GM10248 (cell line): ENCODE data around the gene SLC1A1.
"Not testable (repeated sequence)": the region's sequence is repeated elsewhere in the genome, so short reads cannot be mapped to it uniquely, and the experiment has no call there.

Experiments
- CTCF ChIA-PET: fragments of 300-600 bp; sonication (Branson Sonifier 250); formaldehyde crosslinking; extraction: SDS; loops from one replicate; lab custom pipeline; 2021; ENCODE audit warnings: antibody characterized with exemption; lab: Yijun Ruan, JAX
- POLR2A ChIA-PET: fragments of 350-650 bp; sonication (Branson Sonifier 250); formaldehyde crosslinking; extraction: SDS; loops from one replicate; lab custom pipeline; 2020; ENCODE audit warnings: antibody characterized with exemption; lab: Yijun Ruan, JAX
- DNase-seq: peaks from one replicate; pipeline ENCODE4 v3.0.0; 2012; ENCODE audit errors: extremely low spot score
- CTCF ChIP-seq: IDR thresholded peaks from 2 replicates; pipeline ENCODE4 v1.5.1; 2012; ENCODE audit warnings: mild to moderate bottlenecking, low read depth; ENCODE audit errors: extremely low read depth, missing control alignments, control extremely low read depth

Gene SLC1A1

GRCh38 chr9:4515958-4516375 lies 25.7 kb downstream of the SLC1A1 start:
- no peak for TF ChIP-seq CTCF
- POLR2A ChIA-PET: no interaction called here
- CTCF ChIA-PET: interaction anchor here (0.9 to 1.7 kb wide), 6 partner anchors 10 to 30 kb away, joined by 3 to 7 read pairs (median 4); no protein-coding TSS in a partner anchor
- peak; percentile 29 for DNase-seq

GRCh38 chr9:4517274-4517673 lies 27.0 kb downstream of the SLC1A1 start:
- ChIA-PET POLR2A (no interaction called here), CTCF (interaction anchor here (1.3 to 1.7 kb wide), 2 partner anchors 10 to 23 kb away, joined by 3 read pairs; no protein-coding TSS in a partner anchor)
- TF ChIP-seq CTCF: no peak
- DNase-seq: no peak

DNA sequence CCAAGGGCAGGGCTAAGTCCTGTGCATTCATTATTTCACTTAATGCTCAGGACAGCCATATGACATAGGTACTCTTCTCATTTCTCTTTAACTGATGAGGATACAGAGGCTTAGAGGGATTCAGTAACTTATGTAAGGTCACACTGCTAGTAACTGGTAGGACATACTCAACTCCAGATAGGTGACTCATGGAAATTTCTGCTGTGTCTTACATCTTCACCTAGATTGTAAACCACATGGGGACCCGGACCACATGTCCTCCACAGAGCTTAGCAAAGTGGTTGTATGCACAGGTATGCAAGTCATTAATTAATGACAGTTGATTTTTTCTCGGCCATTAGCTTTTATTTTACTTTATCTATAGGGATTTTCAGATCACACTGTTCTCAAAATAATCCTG lies 29.3 kb downstream of the SLC1A1 start:
- DNase-seq: no peak
- TF ChIP-seq CTCF: no peak
- POLR2A ChIA-PET: no interaction called here
- CTCF ChIA-PET: interaction anchor here (1.1 to 1.7 kb wide), 6 partner anchors 10 to 52 kb away, joined by 3 to 7 read pairs (median 4); no protein-coding TSS in a partner anchor

DNA sequence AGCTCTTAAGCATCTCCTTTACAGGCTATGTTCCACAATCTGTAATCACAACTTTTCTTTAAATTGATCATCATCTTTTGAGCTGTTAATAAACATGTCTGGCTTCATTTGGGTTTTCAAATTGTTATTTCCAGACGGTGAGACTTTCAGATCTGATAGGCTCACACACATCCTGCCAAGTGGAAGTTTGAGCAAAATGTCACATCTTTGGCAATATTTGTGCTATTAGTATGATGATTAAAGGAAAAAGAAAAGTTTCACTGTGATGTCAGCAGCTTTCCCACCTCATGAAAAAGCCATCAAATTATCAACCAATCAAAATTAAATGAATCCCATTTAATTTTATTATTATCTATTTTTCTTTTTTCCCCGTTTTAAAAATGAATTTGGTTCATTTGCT lies 29.8 kb downstream of the SLC1A1 start:
- ChIA-PET CTCF (interaction anchor here (1.1 to 1.6 kb wide), 4 partner anchors 10 to 52 kb away, joined by 3 to 7 read pairs (median 4); no protein-coding TSS in a partner anchor), POLR2A (no interaction called here)
- no peak for TF ChIP-seq CTCF
- DNase-seq: no peak

DNA sequence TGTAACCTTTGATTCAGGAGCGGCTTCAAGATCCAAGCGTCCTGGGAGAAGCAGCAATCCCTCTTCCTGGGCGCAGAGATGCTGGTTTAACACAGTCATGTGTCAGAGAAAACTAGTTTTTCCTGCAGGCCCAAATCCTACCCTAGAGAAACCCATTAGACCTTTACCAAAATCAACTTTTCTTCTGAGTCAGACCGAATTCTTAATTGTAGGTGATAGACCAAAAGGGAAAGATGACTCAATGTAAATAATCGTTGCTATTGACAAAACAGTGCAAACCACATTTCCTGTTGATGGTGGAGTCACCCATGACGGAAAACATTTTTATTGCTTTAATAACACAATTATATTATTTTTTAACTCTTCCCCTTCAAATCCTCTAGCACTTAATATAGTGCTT lies 40.1 kb downstream of the SLC1A1 start:
- DNase-seq: peak; percentile 61
- CTCF ChIA-PET: interaction anchor here (1.3 kb wide), 1 partner anchor 22 kb away, joined by 3 read pairs; no protein-coding TSS in a partner anchor

GRCh38 chr9:4530831-4531230 lies 40.6 kb downstream of the SLC1A1 start:
- POLR2A ChIA-PET, CTCF ChIA-PET, DNase-seq: not testable (repeated sequence)

More for the DNA sequence above, 40.1 kb downstream of the SLC1A1 start:
- TF ChIP-seq CTCF: no peak
- POLR2A ChIA-PET: no interaction called here

DNA sequence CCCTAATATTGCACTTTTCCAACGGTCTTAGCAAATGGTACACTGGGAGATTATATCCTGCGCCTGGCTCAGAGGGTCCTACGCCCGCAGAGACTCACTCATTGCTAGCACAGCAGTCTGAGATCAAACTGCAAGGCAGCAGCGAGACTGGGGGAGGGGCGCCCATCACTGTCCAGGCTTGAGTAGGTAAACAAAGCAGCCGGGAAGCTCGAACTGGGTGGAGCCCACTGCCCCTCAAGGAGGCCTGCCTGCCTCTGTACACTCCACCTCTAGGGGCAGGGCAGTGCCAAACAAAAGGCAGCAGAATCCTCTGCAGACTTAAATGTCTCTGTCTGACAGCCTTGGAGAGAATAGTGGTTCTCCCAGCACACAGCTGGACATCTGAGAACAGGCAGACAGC lies 41.1 kb downstream of the SLC1A1 start:
- CTCF ChIA-PET, POLR2A ChIA-PET, DNase-seq: not testable (repeated sequence)

GRCh38 chr9:4533881-4534280 lies 43.6 kb downstream of the SLC1A1 start:
- DNase-seq, CTCF ChIA-PET, POLR2A ChIA-PET: not testable (repeated sequence)

- DNase-seq, POLR2A ChIA-PET, CTCF ChIA-PET: not testable (repeated sequence)
These were observed 45.9 kb downstream of the SLC1A1 start for GRCh38 chr9:4536196-4536595.
